ENCODE results near the gene QSOX1.

The QSOX1 gene

DNA sequence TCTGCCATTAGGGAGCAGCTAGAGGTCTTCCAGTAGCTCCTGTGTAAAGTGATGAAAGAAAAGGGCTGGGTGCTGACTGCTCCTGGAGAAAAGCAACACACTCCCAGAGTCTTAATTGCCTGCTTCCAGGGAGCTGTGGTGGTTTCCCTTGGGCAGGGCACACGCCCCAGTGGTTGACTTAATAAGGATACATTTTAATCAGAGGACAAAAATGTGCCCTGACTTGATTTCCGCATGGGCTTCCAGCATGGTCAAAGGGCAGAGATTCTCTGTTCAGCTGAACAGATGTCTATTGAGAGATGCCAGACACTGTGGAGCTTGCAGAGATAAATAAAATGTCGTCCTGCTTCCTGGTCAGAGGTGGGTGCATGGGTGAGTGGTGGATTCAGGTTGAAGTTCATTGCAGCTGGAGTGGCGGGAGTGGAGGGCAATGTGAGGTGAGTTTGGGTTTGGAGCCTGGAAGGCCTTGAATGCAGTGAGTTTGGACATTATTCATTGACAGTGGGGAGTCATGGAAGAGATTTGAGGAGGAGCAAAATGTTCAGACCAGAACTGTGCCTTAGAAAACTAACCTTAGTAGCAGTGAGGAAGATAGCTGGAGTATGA is 16.0 kb downstream of the QSOX1 start:
- DNase-seq, result no peak

DNA sequence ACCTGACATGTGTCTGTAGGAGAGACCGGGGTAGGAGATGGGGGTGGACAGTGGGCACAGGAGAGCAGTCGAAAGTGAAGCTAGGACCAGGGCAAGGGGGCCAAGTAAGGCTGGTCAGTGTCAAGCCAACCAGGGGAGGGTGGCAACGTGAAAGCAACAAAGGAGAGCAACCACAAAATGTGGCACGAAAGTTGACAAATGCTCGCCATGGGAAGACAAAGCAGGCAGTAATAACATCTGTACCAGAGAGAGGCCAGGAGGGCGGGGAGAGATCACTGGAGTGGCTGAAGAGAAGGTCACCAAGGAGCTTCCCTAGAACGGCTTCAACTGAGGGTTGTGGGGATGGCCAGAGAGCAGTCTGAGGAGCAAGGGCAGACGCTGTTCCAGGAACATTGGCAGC is 17.0 kb downstream of the QSOX1 start:
- DNase-seq, result no peak

DNA sequence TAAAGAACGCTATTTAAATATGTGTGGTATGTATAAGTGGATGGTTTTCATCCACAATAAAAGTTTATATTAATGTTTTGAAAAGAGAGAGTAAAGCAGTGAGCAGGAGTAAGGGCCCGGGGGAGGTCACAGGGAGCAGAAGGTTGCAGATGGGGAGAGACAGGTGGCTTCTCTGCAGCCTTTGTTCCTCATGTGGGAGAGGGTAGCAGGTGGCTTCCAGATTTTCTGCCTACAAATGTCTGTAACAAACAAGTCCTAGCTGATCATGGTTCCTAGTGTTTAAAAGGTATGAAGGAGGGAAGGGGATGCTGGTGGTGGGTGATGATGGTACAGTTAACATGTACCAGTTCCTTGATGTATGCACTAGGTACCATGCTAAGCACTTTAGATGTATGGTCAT is 18.8 kb downstream of the QSOX1 start:
- DNase-seq, result no peak

DNA sequence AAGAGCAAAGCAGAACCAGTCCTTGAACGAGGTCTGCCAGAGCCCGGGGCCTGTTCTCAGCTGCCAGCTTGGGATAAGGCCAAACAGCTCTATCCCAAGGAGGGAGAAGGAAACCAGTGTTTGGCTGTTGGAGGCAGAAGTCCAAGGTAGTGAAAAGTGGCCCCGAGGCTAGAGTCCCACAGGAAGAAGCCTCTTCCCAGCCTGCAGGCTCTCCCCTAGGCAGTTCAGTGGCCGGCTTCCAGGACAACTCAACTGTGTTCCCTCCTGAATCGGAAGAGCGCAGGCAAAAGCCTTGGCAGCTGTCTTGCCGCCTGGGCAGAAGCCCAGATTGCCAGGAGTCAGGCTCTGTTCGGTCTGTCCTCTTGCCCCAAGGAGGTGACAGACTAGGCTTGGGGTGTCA is 19.3 kb downstream of the QSOX1 start:
- DNase-seq, result no peak

DNA sequence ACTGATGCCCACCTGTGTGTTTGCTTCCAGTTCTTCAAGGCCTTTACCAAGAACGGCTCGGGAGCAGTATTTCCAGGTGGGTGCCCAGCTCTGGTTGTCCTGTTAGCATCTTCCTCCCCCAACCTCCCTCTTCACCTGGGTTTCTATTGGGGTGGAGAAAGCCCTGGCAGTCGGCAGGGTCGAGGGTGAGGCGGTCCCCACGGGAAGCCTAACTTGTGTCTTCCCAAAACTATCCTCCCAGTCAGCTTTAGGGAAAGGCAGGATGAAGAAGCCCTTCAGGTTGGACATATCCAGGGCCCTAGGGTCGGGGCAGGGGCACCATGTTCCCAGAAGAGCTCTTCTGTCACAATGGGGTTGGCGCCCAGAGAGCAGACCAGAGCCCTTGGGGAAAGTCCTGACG is 20.6 kb downstream of the QSOX1 start:
- DNase-seq, result no peak

DNA sequence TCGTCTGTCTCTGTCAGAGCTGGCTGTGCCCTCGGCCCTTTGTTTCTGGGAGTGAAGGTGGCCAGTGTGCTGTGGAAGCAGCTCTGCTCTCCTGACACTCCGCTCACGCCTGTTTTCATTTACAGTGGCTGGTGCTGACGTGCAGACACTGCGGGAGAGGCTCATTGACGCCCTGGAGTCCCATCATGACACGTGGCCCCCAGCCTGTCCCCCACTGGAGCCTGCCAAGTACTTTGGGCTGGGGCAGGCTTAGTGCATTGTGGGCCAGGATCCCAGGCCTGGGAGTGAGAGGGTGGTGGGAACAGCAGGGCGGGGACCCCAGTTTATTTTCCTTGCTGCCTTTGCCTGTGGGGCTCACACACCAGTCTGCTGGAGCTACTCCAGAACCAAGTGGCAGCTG is 21.1 kb downstream of the QSOX1 start:
- DNase-seq, result no peak

DNA sequence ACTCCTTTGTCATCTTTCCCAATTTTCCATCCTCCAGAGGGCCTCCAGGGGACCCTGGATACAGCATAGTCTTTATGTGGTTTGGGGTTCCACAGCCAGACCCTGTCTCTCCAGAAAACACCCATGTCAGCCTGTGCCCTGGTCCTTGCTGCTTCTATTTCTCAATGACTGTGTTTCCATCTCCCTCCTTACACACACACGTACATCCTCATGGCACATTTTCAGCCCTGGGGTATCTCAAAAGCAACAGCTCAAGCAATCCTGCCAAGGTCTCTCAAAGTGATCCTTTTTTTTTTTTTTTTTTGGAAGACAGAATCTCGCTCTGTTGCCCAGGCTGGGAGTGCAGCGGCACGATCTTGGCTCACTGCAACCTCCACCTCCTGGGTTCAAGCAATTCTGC is 22.3 kb downstream of the QSOX1 start:
- DNase-seq, result no peak

DNA sequence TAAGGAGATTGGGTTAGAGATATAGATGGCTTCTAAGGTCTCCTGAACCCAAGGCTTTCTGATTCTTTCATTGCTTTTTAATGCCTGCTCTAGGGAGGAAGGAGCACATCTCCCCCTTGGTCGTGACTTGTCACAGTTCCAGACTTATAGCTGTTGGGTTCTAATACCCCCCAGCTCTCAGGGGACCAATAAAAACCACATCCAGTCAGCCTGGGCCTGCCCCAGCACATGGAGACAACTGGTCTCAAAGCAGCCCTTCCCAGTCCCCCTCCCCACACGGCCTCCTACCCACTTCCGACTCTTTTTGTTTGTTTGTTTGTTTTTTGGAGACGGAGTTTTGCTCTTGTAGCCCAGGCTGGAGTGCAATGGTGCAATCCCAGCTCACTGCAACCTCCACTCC is 23.3 kb downstream of the QSOX1 start:
- no peak for DNase-seq

DNA sequence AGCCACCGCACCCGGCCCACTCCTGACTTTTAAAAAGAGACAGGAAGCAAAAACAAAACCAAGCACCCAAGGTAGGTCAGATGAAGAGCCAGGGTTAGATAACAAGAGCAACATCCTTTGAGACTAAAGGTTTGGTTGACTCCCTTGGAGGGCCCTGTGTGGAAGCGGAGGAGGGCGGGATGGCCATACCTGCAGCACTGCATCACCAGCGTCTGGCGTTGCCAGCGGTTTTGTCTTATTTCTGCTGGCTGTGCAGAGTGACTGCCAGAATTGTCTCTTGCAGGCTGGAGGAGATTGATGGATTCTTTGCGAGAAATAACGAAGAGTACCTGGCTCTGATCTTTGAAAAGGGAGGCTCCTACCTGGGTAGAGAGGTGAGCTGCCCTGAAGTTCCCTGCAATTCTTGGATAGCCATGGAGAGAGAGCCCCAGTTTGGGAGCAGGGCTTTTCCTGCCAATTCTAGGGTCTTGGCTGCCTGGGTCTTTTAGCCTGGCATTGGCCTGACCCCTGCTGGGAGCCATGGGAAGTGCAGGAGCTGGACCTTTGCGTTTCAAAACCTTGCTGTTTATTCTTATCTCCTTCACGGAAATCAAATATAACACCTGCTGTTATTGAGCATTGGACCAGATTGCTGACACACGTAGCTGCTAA is 24.0 kb downstream of the QSOX1 start:
- DNase-seq, result peak; percentile 68

DNA sequence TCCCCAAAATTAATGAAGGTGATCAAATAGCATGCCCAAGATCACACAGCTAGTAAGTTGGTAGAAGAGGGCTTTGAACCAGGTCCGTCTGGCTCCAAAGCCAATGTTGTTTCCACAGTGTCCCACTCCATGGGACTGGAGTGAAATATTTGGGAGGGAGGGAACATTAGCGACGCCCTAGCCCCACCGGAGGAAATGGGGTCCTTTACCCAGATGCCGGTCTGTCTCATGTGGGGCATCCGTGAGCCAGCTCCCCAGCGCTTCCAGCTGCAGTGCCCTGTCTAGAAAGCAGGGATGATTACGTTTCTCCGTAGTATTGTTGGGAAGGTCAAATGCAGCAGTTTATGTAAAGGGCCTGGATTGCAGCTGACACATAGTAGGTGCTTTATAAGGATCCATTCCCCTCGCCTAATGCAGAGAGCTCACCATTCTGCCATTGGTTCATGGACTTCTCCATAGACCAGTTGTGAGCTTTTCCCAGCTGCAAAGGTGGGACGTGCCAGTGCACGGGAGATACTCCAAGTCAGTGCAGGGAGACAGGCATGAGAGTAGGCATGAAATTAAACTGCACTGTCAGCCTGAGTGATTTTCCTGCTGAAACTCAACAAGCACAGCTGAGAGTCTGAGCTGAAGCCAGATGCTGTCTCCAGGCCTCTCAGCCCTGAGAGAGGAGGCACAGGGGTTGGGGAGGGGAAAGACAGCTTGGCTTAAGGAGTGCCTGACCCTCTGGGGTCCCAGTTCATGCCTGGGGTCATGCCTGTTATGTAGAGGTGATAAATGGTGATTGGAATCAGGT is 24.7 kb downstream of the QSOX1 start:
- no peak for DNase-seq

DNA sequence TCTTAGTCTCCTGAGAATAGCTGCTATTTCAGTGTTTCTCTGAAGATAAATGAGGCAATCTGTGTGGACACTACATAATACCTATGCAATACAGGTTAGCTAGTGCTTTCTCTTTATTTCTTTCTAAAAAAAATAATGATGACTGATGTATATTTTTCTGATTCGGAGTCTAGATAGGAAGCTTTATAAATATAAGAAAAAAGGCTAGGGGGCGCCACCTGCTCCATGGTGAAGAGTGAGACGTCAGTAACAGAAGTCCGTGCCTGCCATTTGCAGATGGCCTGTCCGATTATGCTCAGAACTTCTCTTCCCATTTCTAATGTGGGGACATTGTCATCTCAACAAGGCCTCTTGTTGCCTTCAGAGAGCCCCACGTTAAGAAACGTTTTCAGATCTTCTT is 26.4 kb downstream of the QSOX1 start:
- no peak for DNase-seq

DNA sequence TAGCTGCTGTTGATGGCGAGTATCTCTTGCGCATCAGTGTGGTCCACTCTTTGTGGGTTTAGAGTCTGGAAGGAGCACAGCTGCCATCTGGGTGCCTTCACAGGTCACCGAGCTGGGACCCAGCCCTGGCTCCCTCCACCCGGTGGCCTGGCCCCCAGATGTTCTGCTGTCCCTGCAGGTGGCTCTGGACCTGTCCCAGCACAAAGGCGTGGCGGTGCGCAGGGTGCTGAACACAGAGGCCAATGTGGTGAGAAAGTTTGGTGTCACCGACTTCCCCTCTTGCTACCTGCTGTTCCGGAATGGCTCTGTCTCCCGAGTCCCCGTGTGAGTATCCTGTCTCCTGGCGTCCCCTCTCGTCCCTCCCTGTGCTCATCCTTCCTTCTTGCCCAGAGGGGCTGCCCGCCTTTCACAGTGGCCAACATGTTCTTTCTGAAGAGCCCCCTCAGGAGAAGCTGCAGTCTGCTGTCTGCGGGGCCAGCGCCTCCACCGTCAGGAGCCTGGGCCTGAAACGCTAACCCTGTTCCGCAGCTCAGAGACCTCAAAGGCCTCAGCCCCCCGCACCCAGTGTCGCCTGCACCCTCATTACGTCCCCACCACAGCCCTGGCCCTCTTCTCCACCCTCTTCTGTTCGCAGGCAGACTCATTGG is 27.4 kb downstream of the QSOX1 start:
- no peak for DNase-seq

DNA sequence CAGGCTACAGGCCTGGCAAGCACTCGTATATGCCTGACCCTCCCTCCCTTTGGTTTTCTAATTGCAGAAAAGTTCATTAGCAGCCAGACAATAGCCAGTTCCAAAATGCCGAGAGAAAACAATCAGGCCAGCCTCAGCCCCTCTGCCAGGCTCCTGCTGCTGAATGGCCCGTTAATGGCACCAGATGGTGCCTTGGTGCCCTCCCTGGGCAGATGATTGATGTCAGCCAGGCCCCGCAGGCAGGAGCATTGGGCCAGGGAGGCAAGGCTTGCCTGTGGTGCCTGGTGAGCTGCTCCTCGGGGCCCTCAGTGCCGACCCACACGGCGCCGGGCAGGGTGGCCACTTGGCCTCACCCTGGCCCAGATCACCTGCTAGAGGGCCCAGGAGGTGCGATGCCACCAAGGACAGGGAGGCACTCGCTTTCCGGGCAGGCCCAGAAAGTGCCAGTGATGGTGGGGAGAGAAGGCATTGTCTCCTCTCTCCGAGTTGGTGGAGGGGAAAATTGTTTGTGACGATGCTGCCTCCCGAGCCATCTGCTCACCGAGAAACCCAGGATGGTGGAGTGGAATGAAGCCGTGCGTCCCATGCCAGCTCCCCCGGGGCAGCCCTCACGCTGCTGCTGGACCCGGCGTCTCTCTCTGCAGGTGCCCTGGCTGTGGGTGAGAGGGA is 28.1 kb downstream of the QSOX1 start:
- no peak for DNase-seq

DNA sequence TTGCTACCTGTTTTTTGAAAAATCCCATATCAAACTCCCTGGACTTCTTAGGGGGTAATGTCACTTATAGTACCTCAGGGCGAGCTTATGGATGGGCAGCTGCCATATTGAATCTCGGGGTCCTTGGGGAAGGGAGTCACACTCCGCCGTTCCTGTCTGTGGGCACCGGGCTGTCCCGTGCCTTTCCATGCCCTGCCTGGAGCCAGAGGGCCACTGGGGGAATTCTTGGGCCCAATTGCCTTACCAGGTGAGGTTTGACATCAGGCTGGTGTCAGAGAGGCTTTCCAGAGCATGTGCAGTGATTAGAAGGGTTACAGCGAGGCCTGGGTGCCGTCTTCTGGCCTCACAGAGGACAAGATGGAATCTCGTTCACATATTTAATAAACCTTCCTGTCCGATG is 28.8 kb downstream of the QSOX1 start:
- DNase-seq, result no peak

DNA sequence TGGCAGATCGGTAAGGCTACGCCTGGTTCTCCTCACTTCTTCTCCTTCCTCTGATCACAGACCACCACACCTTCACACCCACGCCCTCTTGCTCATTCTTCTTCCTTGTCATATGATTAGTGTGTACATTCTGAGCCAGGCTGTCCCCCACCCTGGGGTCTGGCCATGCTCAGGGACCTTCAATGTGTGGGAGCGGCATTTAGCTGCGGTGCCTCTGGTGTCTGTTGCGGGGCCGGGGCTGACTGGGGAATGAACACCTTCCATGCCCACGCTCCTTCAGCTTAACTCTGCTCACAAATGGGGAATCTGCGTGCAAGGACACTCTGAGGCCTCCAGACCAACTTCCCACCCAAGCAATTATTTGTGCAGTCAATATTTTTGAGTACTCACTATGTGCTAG is 29.4 kb downstream of the QSOX1 start:
- no peak for DNase-seq

DNA sequence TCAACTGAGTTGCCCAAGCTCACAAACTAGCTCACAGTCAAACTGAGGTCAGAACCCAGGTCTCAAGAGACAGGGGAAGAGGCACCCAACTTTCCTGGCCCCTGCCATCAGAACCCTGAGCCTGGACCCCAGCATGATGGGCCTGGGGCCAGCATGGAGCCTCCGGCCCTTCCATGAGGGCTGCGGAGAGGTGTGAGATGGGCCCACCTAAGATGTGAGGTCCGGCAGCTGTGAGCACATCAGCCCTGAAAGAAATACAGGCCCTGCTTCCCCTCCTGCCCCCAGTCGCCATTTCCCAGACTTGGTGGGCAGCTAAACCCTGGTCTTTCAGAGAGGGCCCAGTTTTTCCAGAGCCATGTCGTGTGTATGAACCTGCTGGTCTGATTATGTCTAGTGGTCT is 30.6 kb downstream of the QSOX1 start:
- no peak for DNase-seq

DNA sequence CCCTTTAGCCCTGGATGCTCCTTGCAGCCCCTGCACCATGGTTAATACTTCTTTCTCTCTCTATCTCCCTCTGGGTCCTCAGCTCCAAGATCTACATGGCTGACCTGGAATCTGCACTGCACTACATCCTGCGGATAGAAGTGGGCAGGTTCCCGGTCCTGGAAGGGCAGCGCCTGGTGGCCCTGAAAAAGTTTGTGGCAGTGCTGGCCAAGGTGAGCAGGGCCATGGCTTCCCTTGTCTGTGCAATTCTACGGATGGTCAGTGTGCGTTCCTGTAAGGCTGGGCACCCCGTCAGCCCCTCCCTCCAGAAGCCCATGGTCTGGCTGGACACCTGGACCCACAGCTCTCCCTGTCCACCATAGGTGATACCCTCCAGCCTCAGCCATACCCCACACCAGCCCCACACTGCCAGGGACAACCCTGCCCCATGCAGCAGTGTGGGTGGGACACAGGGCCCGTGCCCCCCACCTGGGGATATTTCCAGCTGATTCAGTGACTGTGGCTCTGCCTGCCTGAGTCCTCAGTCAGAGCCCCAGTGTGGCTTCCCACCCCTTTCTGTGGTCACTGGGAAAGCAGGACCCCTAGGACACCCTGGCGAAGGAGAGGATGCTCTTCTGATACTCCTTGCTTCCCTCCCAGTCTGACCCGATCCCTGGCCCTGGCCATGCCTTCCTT is 31.4 kb downstream of the QSOX1 start:
- no peak for DNase-seq

DNA sequence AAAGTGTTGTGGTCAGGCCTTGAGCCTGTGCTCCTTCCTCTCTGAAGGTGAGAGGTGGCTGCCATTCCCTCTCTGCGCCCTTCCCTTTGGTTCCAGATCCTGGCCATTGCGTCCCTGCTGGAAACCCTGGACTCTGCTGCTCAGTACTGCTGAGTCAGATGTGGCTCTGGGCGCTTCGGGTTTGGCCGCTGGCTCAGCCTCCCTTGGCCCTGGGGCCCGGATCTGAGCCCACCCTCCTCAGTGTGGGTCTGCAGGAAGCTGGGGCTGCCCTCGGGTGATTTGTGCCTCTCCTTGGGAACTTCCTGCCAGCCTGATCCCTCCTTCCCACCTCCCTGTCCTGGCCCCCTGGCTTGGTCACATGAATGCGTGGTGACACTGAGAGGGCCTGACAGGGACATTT is 32.2 kb downstream of the QSOX1 start:
- no peak for DNase-seq

DNA sequence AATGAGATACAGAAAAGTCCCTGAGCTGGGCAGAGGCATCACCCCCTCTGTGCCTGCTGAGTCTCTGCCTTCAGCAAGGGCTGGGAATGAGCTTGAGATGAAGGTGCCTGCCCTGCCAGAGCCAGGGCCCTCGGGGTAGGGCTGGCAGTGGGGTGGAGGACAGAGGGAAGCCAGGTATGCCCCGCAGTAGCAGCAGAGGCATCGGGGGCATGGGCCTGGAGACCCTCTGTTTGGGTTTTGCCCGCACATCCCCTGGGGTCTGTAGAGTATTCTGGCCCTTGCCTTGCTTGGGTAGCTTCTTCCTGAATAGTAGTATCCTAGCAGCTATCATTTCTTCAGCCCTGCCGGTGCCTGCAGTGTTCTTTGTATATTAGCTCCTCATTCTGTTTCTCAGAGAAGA is 33.0 kb downstream of the QSOX1 start:
- DNase-seq, result no peak

DNA sequence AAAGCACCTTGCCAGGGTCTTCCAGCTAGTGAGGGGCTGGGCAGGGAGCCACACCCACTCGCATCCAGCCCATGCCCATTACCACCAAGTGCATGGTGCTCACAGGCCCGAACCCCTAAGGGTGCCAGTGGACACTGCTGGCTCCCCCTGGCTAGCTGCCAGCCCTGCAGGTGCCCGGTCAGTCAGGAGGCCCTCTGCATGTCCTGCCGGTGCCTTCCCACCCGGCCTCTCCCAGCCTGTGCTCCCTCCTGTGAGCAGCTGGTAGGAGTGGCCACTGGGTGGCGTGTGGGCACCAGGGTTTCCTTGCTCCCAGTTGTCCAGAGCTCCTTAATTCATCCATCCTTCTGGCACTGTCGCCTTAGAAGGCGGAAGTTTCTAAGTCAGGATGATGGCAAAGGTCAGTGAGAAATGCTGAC is 33.4 kb downstream of the QSOX1 start:
- DNase-seq, result no peak

DNA sequence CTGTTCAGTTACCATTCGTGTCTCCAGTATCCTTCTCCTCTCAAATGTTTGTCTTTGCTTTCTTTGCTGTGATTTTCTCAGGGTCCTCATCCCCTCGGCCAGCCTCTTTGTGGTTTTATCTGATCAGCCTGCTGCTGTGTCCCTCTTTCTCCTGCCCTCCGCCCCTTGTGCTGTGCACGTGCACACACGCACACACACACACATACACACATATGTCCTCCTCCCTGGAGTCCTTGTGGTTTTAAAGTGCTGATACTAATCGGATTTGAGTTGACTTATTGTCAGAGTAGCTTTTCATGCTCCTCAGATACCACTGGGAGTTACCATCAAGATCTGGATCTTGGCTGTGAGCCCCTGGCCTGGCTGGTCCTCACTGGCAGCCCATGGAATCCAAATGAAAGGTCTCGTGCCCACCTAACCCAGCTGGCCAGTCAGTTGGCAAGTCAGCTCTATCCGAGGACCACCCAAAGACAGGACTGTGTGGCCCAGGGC is 34.1 kb downstream of the QSOX1 start:
- no peak for DNase-seq

DNA sequence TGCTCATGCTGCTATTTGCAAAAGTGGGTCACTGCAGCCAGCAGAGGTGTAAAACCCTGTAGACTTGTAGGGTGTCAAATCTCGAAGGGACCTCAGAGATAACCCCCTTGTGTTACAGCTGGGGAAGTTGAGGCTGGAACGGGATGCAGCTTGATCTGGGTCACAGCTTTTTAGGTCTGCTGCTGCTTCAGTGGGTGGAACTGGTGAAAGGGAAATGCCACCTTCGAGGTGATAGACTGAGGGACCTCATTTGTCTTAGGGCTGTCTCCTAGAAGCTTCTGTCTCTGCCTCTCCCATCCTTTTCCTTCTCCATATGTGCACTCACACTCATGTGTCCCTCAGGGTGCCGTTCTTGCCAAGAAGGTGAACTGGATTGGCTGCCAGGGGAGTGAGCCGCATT is 35.4 kb downstream of the QSOX1 start:
- DNase-seq, result no peak

DNA sequence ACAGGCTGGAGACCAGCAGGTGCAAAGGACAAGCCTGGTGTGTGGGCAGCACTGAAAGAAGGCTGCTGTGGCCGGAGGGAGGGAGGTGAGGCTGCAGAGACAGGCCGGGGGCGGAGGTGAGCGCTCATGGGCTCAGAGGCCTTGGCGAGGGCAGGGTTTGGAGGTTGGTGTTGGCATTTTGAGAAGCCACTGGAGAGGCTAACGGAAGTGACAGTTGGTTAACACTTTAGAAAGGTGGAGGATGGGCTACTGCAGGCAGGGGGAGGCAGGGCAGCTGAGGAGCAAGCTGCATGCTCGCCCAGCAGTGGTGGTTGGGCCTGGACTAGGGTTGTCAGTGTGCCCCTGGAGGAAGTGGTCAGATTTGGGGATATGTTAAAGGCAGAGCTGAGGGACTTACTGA is 37.5 kb downstream of the QSOX1 start:
- no peak for DNase-seq
